Right atrium auricular region (tissue), 2 donors: Measurements from ENCODE around the gene NSD1. TPM values are rescaled to one million over a fixed set of nuclear protein-coding genes. Genes with fewer than 3 reads are reported as not detected.
A peak's percentile ranks its signal among the peaks of the same experiment; 100 is the strongest.

Source experiments
- DNase-seq: peaks from one replicate; pipeline ENCODE4 v3.0.0-alpha.2; 2019; ENCODE audit warnings: low spot score
- H3K27ac ChIP-seq, 2 donors: fragments of 200-600 bp; sonication (generic); 1 replicate in 1 of 2; 2 replicates in 1 of 2; pipeline ENCODE4 v1.5.1; 2016 to 2019
- H3K27me3 ChIP-seq, 2 donors: fragments of 200-600 bp; sonication (generic); one replicate each; pipeline versions ENCODE4 v1.5.1 to v1.6.0; 2017 to 2019
- H3K36me3 ChIP-seq: fragments of 200-600 bp; sonication (generic); one replicate; pipeline ENCODE4 v1.5.1; 2016
- H3K4me1 ChIP-seq, 2 donors: fragments of 200-600 bp; sonication (generic); one replicate each; pipeline versions ENCODE4 v1.5.1 to v1.6.0; 2017 to 2019
- H3K4me3 ChIP-seq, 2 donors: fragments of 200-600 bp; sonication (generic); 1 replicate in 1 of 2; 2 replicates in 1 of 2; pipeline ENCODE4 v1.5.1; 2017 to 2019; ENCODE audit warnings: mild to moderate bottlenecking in 1 of 2, moderate library complexity in 1 of 2
- H3K9me3 ChIP-seq, 2 donors: fragments of 200-600 bp; sonication (generic); one replicate each; pipeline ENCODE4 v1.5.1; 2019
- total RNA-seq, 2 donors: library from RNA; depleted of rRNA; stranded (reverse); fragments of >200 nt; gene quantifications; one replicate each; pipeline ENCODE4 v1.1.0, GENCODE V29; 2016
- TF ChIP-seq, protein P1 (sequence below), 2 donors: fragments of 200-600 bp; sonication (generic); IDR thresholded peaks; one replicate each; pipeline ENCODE4 v1.5.1; 2019; ENCODE audit warnings: antibody characterized with exemption in 2 of 2

Gene NSD1
- total RNA-seq, 2 donors from 2014 or later, result 25.4 to 26.7 TPM

- Histone ChIP-seq H3K27ac (no peak overlapping the region), H3K27me3 (no peaks in the 10 kb centered on the region), H3K9me3 (no peaks in the 10 kb centered on the region), H3K4me3 (no peak overlapping the region), H3K36me3 (no peaks in the 10 kb centered on the region), H3K4me1 (peaks cover 0 to 2% of the 10 kb centered on the region in 2 donors)
- DNase-seq, result no peak
- TF ChIP-seq, protein P1, sequence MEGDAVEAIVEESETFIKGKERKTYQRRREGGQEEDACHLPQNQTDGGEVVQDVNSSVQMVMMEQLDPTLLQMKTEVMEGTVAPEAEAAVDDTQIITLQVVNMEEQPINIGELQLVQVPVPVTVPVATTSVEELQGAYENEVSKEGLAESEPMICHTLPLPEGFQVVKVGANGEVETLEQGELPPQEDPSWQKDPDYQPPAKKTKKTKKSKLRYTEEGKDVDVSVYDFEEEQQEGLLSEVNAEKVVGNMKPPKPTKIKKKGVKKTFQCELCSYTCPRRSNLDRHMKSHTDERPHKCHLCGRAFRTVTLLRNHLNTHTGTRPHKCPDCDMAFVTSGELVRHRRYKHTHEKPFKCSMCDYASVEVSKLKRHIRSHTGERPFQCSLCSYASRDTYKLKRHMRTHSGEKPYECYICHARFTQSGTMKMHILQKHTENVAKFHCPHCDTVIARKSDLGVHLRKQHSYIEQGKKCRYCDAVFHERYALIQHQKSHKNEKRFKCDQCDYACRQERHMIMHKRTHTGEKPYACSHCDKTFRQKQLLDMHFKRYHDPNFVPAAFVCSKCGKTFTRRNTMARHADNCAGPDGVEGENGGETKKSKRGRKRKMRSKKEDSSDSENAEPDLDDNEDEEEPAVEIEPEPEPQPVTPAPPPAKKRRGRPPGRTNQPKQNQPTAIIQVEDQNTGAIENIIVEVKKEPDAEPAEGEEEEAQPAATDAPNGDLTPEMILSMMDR (IDR thresholded peaks at IDR 0.05), result no peak
Observed at GRCh38 chr5:177103523-177104253, 29.9 kb upstream of the NSD1 start.

DNA sequence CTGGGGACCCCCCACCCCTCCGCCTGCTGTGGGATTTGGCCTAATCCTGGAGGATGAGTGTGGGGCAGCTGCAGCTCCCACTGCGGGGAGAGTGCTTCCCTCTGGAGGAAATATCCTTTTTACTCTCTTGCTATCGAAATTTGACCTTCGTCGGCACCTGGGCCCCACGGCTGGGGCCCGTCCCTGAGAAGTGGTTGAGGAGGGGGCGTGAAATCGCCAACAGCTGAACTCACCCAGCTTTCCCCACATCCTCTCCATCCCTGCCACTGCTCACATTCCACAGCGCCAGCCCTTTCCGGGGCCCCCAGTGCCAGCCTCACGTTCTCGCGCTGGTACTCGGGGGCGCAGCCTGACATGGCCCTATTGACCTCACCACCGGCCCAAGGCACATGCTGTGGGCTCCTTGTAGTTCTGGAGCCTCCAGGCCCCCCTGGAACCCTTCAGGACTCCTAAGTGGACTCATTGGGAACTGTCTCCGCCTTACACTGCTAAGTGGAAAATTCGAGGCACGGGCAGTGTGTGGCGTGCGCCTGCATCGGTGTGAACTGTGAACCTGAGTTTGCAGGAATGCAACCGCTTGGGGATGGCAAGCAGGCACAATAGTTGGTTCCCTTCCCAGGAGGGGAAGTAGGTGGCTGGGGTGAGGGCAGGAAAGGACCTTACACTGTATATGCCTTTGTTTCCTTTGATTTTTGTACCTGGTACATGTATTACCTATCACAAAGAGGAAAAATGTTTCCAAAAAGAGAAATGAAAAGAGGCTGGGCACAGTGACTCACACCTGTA, 27.7 kb upstream of the NSD1 start:
- DNase-seq, result no peak
- no peaks in the 10 kb centered on the region for H3K9me3 ChIP-seq
- TF ChIP-seq, protein P1 (IDR thresholded peaks at IDR 0.05), result no peak
- no peaks in the 10 kb centered on the region for H3K36me3 ChIP-seq
- no peak overlapping the region for H3K27ac ChIP-seq
- H3K4me1 ChIP-seq, result no peaks in the 10 kb centered on the region
- H3K27me3 ChIP-seq, result no peaks in the 10 kb centered on the region
- H3K4me3 ChIP-seq, result no peak overlapping the region

DNA sequence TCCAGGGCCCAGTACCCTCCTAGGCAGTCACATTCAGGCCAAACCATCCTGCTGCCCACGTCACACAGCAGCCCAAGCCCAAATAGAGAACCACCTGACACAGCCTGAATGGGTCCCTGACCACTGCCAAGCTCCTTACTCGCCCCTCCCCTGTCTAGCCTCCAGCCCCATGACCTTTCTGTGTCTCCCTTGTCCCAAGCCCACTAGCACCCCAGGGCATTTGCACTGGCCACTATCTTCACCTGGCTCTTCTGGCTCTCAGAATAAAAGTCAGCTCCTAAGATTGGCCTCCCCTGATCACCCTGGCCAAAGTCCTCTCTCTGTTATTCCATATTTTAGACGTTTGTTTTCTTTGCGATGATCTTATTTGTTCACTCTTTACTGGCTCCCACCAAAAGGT, 26.4 kb upstream of the NSD1 start:
- Histone ChIP-seq H3K4me3 (no peak overlapping the region), H3K27ac (no peak overlapping the region), H3K9me3 (no peaks in the 10 kb centered on the region), H3K27me3 (no peaks in the 10 kb centered on the region), H3K4me1 (no peaks in the 10 kb centered on the region), H3K36me3 (no peaks in the 10 kb centered on the region)
- TF ChIP-seq, protein P1 (IDR thresholded peaks at IDR 0.05), result no peak
- DNase-seq, result no peak

DNA sequence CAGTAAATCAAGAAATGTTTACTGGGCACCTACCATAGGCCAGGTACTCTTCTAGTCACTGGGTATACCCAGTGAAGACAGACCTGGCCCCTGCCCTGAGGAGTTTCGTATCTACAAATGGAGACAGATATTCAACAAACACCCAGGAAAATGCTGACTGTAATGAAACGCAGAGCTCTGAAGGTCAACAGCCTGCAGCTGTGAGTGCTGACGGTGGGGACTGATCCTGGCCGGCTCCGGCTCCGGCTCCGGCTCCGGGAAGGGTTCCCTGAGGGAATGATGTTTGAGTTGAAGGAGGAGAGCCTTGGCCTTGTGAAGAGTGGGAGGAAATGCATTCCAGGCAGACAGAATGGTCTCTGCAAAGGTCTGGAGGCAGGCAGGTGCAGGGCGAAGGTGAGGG, 23.8 kb upstream of the NSD1 start:
- no peak overlapping the region for H3K27ac ChIP-seq
- H3K27me3 ChIP-seq, result no peaks in the 10 kb centered on the region
- TF ChIP-seq, protein P1 (IDR thresholded peaks at IDR 0.05), result no peak
- no peaks in the 10 kb centered on the region for H3K36me3 ChIP-seq
- no peak for DNase-seq
- no peak overlapping the region for H3K4me3 ChIP-seq
- peaks cover 0 to 4% of the 10 kb centered on the region in 2 donors for H3K4me1 ChIP-seq
- H3K9me3 ChIP-seq, result no peaks in the 10 kb centered on the region

DNA sequence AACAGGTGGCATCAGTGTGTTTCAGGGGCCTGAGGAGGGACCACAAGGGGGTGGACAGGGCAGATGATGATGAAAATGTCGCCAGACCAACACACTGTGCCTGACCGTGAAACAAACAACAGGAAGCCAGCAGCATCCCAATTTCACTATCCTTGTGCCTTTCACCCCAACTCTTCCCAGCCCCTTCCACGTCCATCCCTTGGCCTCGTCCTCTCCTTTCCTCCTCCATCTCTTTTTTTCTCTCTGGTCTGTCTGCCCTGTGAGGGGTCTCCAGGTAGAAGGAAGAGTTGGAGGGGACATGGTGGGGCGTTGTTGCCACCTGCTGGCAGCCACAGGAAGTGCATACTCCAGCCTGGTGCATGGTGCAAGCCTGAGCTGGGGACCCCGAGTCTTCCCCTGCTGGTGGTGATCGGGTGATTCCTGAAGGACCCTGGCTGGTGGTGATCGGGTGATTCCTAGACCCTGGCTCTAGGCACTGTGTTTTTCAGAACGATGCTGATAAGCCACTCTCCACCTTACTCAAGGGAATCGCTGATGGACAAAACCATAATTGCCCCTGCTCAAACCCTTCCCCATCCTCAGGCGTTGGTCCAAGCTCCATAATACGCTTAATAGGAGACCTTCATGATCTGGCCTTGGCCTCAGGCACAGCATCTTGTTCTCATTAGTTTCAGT, 21.7 kb upstream of the NSD1 start:
- no peak for DNase-seq
- no peaks in the 10 kb centered on the region for H3K27me3 ChIP-seq
- TF ChIP-seq, protein P1 (IDR thresholded peaks at IDR 0.05), result peak; percentile 97
- H3K36me3 ChIP-seq, result no peaks in the 10 kb centered on the region
- no peaks in the 10 kb centered on the region for H3K9me3 ChIP-seq
- peaks cover 0 to 13% of the 10 kb centered on the region in 2 donors for H3K4me1 ChIP-seq
- no peak overlapping the region for H3K27ac ChIP-seq
- no peak overlapping the region for H3K4me3 ChIP-seq
